MM.1S (cell line): ENCODE results near the gene ESR2.

Experiments
- EZH2 ChIP-seq: fragments of 300-600 bp; sonication (generic); optimal IDR thresholded peaks from 2 replicates; pipeline ENCODE3; 2017; ENCODE audit warnings: low read depth, mild to moderate bottlenecking, antibody characterized with exemption, low read length, mixed read lengths
- EZH2phosphoT487 ChIP-seq: fragments of 300-600 bp; sonication (generic); IDR thresholded peaks from 2 replicates; pipeline ENCODE4 v1.6.1; 2018; ENCODE audit warnings: antibody characterized with exemption, low read length
- TF ChIP-seq, protein P1 (sequence below): fragments of 300-600 bp; sonication (generic); IDR thresholded peaks from 2 replicates; pipeline ENCODE4 v1.5.1; 2016; ENCODE audit warnings: antibody characterized with exemption, low read length, mixed read lengths

DNA sequence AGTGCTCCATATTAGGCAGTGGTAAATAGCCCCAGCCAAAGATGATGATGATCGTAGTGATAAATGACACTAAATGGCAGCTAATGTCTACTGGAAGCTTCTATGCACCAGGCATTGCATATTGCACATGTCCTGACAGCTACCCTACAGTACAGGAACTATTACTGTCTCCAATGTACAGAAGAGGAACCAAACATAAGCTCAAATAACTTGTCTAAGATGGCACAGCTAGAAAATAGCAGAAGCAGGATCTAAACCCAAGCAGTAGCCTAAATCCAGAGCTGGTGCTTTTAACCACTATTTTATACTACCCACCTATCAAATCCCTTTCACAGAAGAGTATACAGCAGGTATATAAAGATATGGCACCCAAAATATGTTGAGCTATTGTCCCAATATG is 28.9 kb downstream of the ESR2 start:
- TF ChIP-seq, protein P1, sequence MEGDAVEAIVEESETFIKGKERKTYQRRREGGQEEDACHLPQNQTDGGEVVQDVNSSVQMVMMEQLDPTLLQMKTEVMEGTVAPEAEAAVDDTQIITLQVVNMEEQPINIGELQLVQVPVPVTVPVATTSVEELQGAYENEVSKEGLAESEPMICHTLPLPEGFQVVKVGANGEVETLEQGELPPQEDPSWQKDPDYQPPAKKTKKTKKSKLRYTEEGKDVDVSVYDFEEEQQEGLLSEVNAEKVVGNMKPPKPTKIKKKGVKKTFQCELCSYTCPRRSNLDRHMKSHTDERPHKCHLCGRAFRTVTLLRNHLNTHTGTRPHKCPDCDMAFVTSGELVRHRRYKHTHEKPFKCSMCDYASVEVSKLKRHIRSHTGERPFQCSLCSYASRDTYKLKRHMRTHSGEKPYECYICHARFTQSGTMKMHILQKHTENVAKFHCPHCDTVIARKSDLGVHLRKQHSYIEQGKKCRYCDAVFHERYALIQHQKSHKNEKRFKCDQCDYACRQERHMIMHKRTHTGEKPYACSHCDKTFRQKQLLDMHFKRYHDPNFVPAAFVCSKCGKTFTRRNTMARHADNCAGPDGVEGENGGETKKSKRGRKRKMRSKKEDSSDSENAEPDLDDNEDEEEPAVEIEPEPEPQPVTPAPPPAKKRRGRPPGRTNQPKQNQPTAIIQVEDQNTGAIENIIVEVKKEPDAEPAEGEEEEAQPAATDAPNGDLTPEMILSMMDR: no peak
- TF ChIP-seq EZH2 (no peak), EZH2phosphoT487 (no peak)
